HepG2 (cell line): ENCODE measurements around the gene H2AZ2.

ENCODE experiments used
- TSC22D2 ChIP-seq: sonication (generic); formaldehyde crosslinking; IDR thresholded peaks from 2 replicates; pipeline ENCODE4 v1.5.1; 2020; ENCODE audit warnings: missing genetic modification reagents, mild to moderate bottlenecking, borderline replicate concordance
- ZNF10 ChIP-seq: sonication (generic); formaldehyde crosslinking; IDR thresholded peaks from 2 replicates; pipeline ENCODE4 v1.4.0; 2020; ENCODE audit warnings: mild to moderate bottlenecking, low read depth, missing genetic modification reagents, borderline replicate concordance

GRCh38 chr7:44875241-44875640 lies 27.4 kb upstream of the H2AZ2 start:
- TF ChIP-seq TSC22D2 (CRISPR knock-in tag): no peak
- TF ChIP-seq ZNF10 (CRISPR knock-in tag): no peak
